Measurements from ENCODE around the gene CHERP. TPM values are rescaled to one million over a fixed set of nuclear protein-coding genes. Genes with fewer than 3 reads are reported as not detected.
"Not testable (repeated sequence)": the region's sequence is repeated elsewhere in the genome, so short reads cannot be mapped to it uniquely, and the experiment has no call there.

CHERP gene
- polyA plus RNA-seq, 1 donor = 37.9 TPM

DNA sequence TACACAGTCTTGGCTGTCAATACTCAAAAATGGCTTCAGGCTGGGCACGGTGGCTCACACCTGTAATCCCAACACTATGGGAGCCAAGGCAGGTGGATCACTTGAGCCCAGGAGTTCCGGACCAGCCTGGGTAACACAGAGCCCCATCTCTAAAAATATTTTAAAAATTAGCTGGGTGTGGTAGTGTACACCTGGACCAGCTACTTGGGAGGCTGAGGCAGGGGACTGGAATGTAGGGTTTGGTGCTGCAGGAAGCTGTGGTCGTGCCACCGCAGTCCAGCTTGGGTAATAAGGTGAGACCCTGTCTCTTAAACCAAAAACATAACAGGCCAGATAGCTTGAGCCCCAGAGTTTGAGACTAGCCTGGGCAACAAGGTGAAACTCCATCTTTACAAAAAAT is 6.7 kb upstream of the CHERP start:
- no peak for DNase-seq

- no peak for DNase-seq
Observed at GRCh38 chr19:16544473-16545231, 2.4 kb upstream of the CHERP start.

- not testable (repeated sequence) for DNase-seq
Observed at GRCh38 chr19:16543734-16544133, 1.5 kb upstream of the CHERP start.

DNA sequence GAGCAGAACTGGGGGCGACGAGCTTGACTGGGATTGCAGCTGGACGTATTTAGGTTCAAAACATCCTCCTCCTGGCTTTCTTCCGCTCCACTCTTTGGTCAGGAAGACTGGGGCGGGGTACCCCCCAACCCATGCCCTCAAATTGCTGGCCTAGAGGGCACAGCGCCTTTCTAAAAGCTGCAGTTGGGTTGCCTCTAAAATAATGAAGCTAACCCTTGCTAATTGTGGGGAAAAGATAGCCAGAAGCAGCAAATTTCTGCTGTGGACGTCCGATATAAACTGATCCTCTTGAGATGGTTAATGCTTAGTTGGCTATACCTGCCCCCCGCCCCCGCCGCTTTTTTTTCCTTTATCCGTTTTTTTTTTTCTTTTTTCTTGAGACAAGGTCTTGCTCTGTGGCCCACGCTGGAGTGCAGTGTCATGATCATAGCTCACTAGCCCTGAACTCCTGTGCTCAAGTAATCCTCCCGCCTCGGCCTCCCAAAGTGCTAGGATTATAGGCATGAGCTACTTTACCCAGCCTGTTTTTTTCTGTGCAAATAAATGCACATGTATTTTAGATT is 754 bp upstream of the CHERP start:
- DNase-seq = no peak

DNA sequence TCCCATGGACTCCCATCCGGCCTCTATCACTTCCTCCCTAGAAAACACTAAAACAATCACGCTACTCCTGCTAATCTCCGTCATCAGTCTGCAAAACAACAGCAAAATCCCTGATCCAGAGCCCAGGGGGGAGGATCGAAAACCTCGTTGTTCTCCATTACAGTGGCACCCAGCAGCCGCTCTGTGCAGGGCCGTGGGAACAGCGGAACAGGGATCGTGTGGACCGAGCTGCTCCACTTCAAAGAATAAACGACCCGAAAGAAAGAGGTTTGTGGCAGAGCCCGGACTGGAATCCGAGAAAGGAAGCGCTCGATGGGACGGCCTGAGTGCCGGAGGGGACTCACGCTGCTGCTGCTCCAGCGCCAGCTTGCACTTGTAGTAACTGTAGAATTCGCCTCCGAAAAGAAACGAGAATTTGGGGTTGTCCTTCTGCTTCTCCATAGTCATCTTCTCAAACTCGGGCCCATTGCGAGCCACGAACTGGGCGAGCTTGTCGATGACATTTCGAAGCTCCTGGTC is 652 bp downstream of the CHERP start:
- no peak for DNase-seq

- DNase-seq = no peak
Observed at GRCh38 chr19:16540948-16541347, 1.3 kb downstream of the CHERP start.

DNA sequence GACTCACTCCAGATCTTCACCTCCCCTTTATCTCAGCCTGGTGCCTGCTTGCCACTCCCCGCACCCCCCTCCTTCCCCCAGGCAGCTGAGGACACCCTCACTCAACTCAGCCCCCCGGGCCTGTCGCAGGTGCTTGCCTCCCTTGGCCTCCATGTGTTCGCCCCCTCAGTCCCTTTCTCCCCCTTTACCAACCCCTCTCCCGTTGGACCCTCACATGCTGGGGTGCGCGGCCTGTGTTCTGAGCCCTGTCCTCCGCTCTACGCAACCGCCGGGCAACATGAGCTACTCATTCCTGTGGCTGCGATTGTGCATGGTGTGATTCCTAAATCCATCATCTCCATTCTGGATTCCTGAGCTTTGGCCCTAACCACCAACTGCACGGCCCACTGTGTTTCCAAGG is 5.1 kb downstream of the CHERP start:
- no peak for DNase-seq

GRCh38 chr19:16536130-16536529 is 6.1 kb downstream of the CHERP start:
- DNase-seq = no peak

GRCh38 chr19:16535381-16535780 is 6.9 kb downstream of the CHERP start:
- no peak for DNase-seq

- no peak for DNase-seq
Observed at GRCh38 chr19:16532440-16533234, 9.6 kb downstream of the CHERP start.

GRCh38 chr19:16531380-16531669 is 10.9 kb downstream of the CHERP start:
- DNase-seq = no peak

DNA sequence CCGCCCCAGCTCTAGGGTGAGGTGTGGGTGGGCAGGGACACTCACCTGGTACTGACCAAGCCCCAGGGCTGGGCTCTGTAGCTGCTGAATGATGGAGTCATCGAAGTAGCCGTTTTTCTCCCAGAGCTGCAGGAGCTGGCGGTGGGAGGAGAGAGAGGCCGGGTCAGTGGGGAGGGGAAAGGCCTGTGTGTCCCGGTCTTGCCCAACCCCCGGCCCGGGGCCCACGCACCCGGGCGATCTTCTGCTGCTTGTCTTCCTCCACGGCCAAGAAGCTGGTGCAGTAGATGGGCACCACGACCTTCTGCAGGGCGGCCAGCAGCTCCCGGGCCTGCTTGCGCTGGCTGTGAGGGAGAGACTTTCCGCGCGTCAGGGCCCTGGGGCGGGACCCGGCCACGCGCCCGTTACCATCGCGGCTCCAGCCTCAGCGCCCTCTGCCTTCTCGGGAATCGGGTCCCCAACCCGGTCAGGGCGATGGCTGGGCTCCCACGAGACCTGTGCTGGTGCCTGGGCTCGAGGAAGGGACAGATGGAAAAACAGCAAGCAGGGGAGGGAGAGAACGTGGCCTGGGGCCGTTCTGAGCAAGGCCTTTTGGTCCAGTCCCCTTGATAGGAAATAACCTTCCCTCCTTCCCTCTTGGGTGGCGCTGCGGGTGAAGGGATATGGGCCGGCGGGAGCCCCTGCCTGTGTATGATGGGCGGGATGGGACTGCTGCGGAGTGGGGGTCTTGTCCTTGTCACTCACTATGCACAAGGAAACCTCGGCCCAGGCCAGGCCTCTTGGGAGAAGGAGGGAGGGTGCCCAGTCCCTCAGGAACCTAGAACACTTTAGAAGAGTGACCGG is 11.5 kb downstream of the CHERP start:
- DNase-seq = no peak

DNA sequence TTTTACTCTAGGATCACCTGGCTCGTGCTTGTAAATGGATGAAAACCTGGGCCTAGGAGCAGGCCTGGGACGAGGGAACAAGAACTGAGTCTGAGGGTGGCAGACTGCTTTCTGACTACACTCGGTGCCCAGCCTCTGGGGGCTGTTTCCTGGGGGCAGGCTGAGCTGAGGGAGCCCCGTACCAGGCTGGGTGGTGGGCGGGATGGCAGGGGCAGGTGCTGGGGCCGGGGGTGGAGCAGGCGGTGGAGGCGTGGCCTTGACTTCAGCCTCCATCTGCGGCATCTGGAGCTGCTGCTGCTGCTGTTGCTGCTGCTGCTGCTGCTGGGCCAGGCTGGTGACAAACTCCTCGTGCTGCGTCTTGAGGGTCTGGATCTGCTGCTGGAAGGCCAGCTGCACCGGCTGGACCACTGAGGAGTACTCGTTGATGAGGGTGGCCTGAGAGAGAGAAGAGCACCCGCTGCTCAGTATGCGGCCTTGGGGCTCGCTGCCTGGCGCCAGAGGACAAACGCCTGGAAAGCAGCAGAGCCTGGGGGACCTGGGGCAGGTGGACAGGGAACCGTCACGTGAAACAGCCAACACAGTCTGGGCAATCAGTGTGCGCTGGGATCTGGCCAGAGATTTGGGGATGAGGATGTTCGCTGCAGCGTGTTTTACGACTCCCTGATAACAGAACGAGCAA is 12.6 kb downstream of the CHERP start:
- no peak for DNase-seq

DNA sequence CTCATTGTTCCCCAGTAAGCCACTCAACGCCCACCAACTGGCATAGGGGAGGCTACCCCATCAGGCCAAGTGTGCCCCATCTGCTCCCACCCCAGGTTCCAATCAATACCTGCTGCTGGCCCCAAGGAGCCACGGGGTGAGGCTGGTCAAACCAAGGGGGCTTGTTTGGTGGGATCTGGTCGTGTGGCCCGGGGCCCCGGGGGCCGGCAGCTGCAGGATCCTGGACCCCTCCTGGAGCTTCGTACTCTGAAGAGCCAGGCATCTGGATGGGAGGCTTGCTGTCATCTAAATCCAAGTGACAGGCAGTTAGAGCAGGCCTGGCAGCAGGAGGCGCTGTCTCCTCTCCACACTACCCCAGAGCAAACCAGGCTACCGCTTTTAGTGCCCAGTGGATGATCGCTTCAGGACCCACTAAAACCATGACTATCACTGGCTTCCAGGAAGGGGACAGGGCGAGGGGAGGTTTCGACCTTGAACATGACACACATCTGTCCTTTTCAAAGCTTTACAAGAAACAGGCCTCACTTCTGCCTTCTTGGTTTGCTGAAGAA is 14.2 kb downstream of the CHERP start:
- DNase-seq = no peak

- no peak for DNase-seq
Observed at GRCh38 chr19:16527334-16527935, 14.8 kb downstream of the CHERP start.

DNA sequence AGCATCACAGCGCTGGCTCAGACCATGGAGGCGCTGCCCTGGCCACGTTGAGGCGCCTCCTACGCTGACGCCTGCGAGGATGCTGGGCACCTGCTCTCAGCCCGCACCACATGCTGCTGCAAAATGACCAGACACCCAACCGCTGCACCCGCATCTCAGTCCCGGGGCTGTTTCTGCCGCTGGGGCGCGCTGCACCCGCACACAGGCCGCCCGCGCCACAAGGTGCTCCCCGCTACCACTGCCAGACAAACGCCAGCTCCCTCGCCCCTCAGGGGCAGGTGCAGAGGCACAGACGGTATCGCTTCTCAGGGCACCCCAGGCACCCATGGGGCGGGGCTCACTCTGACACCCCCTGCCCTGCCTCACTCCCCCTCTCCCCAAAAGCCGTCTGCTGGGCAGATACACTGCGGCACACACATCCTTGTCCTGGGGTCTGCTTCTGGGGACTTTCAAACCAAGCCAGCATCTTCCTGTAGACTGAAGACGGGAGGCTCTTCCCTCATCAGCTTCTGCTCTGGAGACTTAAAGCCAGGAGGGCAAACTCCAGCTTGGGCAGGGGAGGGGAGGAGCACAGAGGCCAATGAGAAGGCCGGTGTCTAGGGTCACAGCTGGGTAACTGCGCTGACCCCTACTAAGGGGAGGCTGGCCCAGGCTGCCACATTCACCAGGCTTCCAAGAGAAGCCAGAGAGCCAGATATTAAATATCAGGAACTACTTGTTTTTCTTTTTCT is 16.3 kb downstream of the CHERP start:
- no peak for DNase-seq

DNA sequence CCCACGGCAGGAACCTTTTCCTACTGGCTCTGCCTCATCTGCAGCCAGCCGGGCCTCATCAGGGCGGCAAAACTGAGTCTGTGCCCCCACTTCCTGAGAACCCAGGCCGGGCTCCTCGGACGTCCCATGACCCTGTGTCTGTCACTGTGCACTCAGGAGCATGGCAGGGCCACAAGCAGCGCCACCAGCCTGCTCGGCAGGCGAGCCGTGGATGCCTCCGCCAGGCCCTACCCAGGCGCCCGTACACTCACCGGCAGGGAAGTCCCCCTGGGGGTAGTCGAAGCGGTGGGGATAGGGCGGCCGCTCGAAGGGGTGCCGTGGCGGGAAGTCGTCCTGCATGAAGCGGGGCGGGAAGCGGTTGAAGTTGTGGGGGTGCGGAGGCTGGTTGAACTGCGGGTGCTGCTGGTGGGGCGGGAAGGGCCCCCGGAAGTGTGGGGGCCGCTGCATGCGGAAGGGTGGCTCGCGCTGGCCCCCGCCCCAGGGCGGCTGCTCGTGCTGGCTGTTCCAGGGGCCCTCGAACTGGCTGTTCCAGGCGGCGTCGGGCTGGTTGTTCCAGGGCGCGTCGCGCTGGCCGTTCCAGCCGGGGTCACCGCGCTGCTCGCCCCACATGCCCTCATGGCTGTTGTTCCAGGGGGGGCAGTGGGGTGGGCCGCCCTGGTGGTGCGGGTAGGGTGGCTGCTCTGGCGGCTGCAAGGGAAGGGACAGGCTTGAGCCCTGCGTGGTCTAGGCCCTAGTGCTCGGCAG is 17.1 kb downstream of the CHERP start:
- no peak for DNase-seq

- no peak for DNase-seq
Observed at GRCh38 chr19:16522559-16523377, 19.5 kb downstream of the CHERP start.
